ENCODE measurements around the gene BCAR1. TPM values are rescaled to one million over a fixed set of nuclear protein-coding genes. Genes with fewer than 3 reads are reported as not detected.
A peak's percentile ranks its signal among the peaks of the same experiment; 100 is the strongest.
"Not testable (repeated sequence)": the region's sequence is repeated elsewhere in the genome, so short reads cannot be mapped to it uniquely, and the experiment has no call there.

Gene BCAR1
- total RNA-seq, 1 donor from 2014 or later, result 61.7 TPM

- ATAC-seq, result no peak
- Histone ChIP-seq H3K4me3 (no peak overlapping the region), H3K4me1 (peaks cover 7% of the 10 kb centered on the region), H3K27ac (no peak overlapping the region), H3K9me3 (no peaks in the 10 kb centered on the region), H3K27me3 (no peaks in the 10 kb centered on the region), H3K36me3 (peaks cover 3% of the 10 kb centered on the region)
- no peak for TF ChIP-seq CTCF (IDR thresholded peaks at IDR 0.05)
- DNase-seq, result no peak
- intact Hi-C loops (cut with DNase I), result no loop called here
Measured at GRCh38 chr16:75286389-75286788, 35.0 kb upstream of the BCAR1 start.

- Histone ChIP-seq H3K4me3 (no peak overlapping the region), H3K27me3 (no peaks in the 10 kb centered on the region), H3K4me1 (no peaks in the 10 kb centered on the region), H3K9me3 (no peaks in the 10 kb centered on the region), H3K27ac (no peak overlapping the region), H3K36me3 (no peaks in the 10 kb centered on the region)
- TF ChIP-seq CTCF (IDR thresholded peaks at IDR 0.05), result no peak
- intact Hi-C loops (cut with DNase I), result no loop called here
- ATAC-seq, result no peak
- DNase-seq, result no peak
Measured at GRCh38 chr16:75282466-75283281, 31.2 kb upstream of the BCAR1 start.

GRCh38 chr16:75281826-75282225, 30.4 kb upstream of the BCAR1 start:
- DNase-seq, result no peak

GRCh38 chr16:75281009-75281408, 29.6 kb upstream of the BCAR1 start:
- DNase-seq; H3K4me3 ChIP-seq; H3K9me3 ChIP-seq; ATAC-seq; H3K36me3 ChIP-seq; intact Hi-C loops (cut with DNase I); H3K27ac ChIP-seq; H3K4me1 ChIP-seq; H3K27me3 ChIP-seq: not testable (repeated sequence)

More at GRCh38 chr16:75281826-75282225, 30.4 kb upstream of the BCAR1 start:
- no peak for ATAC-seq
- Histone ChIP-seq H3K4me3 (no peak overlapping the region), H3K27ac (no peak overlapping the region), H3K27me3 (no peaks in the 10 kb centered on the region), H3K9me3 (no peaks in the 10 kb centered on the region), H3K4me1 (no peaks in the 10 kb centered on the region), H3K36me3 (no peaks in the 10 kb centered on the region)
- no peak for TF ChIP-seq CTCF (IDR thresholded peaks at IDR 0.05)
- intact Hi-C loops (cut with DNase I), result no loop called here

GRCh38 chr16:75280331-75280804, 28.9 kb upstream of the BCAR1 start:
- intact Hi-C loops (cut with DNase I), result no loop called here
- TF ChIP-seq CTCF (IDR thresholded peaks at IDR 0.05), result no peak

GRCh38 chr16:75279305-75279704, 27.9 kb upstream of the BCAR1 start:
- Histone ChIP-seq H3K27me3 (no peaks in the 10 kb centered on the region), H3K27ac (no peak overlapping the region), H3K9me3 (no peaks in the 10 kb centered on the region), H3K4me3 (no peak overlapping the region), H3K36me3 (no peaks in the 10 kb centered on the region), H3K4me1 (no peaks in the 10 kb centered on the region)
- DNase-seq, result no peak
- intact Hi-C loops (cut with DNase I), result no loop called here
- TF ChIP-seq CTCF (IDR thresholded peaks at IDR 0.05), result no peak
- peak; percentile 39 for ATAC-seq

More at GRCh38 chr16:75280331-75280804, 28.9 kb upstream of the BCAR1 start:
- H3K27ac ChIP-seq, result no peak overlapping the region
- no peak for ATAC-seq
- no peaks in the 10 kb centered on the region for H3K36me3 ChIP-seq
- DNase-seq, result no peak
- H3K27me3 ChIP-seq, result no peaks in the 10 kb centered on the region
- H3K4me1 ChIP-seq, result no peaks in the 10 kb centered on the region
- H3K4me3 ChIP-seq, result no peak overlapping the region
- no peaks in the 10 kb centered on the region for H3K9me3 ChIP-seq
